HG02938 (cell line): ENCODE results near the gene MRPL46.
A peak's percentile ranks its signal among the peaks of the same experiment; 100 is the strongest.

Experiments
- ATAC-seq: cut with Tn5 transposase; IDR thresholded peaks from one replicate; pipeline ENCODE4 v1.9.1; 2021; ENCODE audit warnings: mild to moderate bottlenecking, moderate library complexity; ENCODE audit not compliant: unreplicated experiment

The MRPL46 gene

DNA sequence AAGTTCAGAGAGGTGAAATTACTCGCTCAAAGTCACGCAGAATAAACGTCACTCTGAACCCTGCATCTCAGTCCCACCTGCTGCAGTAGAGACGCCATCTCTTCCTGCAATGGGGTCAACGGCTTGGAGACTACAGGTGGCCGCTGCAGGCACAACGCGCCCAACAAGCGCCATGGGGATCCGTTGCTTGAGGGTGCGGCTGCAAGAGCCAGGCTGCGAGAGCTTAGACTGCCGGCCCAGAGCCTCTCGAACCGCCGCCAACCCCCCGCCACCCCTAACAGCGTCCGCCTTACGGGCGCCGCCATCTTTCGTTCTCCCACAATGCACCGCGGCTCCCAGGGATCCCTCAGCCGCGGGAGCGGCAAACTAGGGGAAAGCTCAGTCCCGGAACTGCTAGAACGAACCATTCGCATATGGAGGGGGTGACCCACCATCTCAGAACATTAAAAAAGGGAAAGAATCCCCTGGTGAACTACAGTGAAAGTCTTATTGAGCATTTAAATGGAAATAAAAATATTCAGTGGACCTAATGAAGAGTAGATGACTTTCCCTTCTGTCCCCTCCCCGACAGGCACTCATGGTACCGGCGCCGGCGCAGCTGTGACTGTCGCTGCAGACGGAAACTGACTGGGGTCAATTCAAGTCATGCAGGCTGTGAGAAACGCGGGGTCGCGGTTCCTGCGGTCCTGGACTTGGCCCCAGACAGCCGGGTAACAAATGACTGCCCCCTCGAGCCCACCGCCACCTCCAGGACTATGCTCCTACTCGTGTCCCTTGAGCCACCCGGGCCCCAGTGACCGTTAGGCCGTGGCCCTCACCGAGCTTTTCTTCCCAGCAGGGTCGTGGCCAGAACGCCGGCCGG lies at the start of gene MRPL46, which contains the start of gene MRPS11:
Gene MRPL46, minus strand, starts transcription at position 316 of the 862 bp plus-strand sequence. Its CDS starts 11 bp downstream, at position 305.
Gene MRPS11, plus strand, starts transcription at position 636 of the 862 bp plus-strand sequence. Its CDS starts 10 bp downstream, at position 646.
- ATAC-seq: peak; percentile 90

DNA sequence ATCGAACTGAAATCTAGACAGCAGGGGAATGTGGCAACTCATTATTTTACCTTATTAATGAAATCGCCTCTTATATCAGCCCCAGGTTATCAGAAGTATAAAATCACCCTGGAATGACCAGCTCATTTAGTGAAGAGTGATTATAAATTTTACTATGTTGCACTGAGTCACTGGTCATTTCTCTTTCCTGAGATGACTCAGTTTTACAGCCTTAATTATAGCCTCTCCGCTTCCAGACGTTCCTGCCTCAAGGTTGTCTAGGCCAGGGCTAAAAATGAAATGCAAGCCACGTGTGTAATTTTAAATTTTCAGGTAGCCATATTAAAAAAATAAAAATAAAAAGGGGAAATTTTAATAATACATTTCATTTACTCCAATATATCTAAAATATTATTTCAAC lies 46.0 kb upstream of the MRPL46 start:
- ATAC-seq: no peak

DNA sequence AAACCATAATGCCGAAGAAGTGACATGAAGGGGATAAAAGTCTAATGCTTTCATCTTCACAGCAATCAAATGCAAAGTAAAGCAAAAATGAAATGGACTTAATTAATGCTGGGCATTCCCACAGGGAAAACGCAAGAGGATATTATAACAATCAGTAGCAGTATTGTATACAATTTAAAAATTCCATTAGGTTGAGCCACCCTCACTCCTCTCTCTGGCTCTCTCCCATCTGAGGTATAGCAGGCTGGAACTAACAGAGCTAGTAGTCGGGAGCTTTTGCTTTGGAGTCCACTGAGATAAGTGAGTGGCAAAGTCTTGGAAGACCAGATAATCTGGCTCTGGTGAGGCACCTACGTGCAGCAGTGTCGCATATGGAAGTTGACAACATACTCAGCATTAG lies 45.4 kb upstream of the MRPL46 start:
- no peak for ATAC-seq

DNA sequence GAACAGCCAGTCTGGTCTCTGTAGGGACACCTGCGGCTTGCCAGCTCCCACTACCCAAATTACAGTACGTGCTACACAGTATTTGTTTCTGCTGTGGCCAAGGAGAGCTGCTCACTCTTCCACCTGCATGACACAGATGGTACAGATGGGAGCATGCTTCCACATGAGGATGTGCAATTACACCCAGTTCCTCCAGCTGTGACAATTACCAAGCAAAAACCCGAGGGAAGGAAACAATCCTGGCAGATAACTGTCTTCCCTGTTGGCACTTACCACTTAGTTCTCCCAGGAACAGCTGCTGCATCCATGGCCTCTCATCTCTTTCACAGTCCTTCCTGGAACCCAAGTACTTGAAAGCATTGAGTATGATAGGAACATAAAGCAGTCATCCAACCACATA lies 44.9 kb upstream of the MRPL46 start:
- no peak for ATAC-seq

DNA sequence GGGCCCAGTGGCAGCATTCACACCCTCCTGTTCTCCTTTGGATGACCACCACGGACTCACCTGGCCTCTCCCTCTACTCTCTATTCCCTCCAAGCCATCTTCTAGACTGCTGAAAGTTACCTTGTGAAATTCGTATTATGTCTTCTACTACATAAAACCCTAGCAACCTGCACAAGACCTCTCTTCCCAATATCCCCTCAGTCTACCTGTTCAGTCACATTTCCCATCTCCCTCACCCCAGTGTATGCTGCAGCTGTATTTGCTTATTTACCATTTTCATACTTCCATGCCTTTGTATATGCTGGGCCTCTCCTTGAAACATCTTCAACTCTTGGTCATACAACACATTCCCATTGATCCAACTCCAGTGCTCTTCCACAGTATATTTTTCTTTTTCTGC lies 44.0 kb upstream of the MRPL46 start:
- no peak for ATAC-seq

DNA sequence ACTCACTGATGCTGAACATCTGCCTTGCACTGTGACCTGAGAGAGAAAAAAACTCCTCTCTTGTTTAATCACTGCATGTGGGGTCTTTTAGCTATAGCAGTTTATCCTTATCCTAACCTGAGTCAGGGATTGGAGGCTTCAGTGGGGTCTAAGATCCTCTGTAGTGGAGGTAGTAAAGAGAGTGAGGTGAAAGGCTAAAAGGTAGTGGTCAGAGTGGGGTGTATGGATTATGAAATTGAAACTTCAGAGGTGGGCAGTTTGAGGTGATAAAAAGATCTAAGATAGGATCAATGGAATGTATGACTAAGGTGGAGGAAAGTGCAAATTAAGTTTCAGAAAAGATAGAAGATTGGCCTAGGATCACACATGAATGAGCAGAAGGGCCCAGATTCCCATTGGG lies 42.8 kb upstream of the MRPL46 start:
- ATAC-seq: peak; percentile 59

DNA sequence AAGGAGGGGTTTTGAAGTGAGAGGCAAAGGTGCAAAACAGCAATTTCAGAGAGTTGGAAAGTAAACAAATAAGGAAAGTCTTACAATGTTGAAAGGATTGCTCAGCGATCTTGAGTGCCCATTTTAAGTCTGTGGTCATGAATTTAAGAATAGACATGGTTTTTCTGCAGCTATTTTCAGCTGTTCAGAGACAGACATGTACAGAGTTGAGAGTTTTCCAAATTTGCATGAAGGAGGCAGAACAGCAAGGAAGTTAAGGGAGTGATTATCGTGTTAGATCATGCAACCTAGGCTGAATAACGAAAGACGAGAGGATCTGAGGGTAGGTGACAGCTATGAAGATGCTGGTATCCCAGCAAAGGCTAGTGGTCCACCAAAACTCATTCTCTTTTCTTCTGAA lies 42.1 kb upstream of the MRPL46 start:
- no peak for ATAC-seq

DNA sequence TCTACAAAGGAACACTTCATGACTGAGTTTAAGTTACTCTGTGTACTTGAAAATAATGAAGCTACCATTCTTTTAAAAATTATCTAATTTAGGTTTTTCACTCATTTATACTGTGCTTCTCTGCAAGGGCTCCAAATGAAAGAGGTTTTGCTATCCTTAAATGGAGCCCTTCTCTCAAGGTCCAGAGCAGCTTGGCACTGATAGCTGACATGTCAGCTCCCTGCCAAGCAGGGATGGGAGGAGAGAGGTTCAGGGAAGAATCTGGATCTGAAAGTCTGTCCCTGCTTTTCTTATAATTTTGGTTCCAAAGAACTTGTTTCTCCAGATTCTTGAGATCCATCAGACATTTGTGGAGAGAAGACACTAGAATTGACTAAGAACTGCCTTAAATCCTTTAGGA lies 39.4 kb upstream of the MRPL46 start:
- no peak for ATAC-seq

DNA sequence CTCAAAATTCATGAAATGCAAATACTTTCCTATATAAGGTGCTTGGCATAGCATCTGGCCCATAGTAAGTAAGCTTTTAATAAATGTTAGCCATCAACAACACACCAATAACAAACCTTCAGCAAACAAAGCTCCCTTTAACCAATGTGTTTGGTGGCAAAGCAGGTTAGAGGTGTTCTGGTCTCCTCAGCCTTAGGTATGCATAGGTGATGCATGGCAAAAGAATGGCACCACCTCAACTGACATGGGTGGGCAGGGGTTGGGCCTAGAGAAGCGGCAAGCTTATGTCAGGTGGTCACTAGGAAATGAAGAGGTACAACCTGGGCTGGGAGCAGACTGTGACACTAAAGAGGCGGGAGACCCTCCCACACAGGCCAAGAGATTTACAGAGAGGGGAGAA lies 38.5 kb upstream of the MRPL46 start:
- ATAC-seq: no peak

DNA sequence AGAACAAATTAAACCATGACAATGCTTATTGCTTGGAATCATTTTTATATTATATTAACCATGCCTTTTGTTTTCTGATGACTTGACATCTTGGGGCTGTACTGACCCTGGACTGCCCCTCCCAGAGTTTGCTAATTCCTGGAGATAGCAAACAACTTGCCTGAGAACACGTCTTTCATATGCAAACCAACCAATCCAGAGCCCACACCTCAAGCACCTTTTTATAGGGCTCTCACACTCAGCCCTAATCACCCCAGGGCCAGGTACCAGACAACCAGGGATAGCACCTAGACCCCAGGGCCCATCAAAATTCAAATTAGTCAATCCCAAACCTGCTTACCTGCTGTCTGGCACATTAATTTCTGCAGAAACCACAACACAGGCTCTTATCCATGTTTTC lies 37.3 kb upstream of the MRPL46 start:
- ATAC-seq: no peak

DNA sequence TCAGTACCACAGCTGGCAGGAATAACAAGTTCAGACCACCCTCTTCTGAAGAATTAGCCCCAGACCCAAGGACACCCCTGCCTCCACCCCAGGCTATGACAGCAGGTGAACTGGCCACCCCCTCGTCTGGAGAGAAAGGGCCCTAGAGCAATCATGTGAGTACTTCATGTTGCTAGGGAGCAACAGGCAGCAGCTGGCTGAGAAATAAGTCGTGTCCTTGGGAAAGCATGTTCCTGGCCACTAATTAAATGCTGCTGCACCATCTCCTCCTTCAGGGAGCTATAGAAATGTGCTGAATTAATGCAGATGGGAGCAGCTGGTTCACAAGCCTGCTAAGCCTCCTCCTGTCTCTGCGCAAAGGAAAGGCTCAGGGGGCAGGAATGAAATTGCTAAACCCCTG lies 31.8 kb upstream of the MRPL46 start:
- ATAC-seq: no peak

DNA sequence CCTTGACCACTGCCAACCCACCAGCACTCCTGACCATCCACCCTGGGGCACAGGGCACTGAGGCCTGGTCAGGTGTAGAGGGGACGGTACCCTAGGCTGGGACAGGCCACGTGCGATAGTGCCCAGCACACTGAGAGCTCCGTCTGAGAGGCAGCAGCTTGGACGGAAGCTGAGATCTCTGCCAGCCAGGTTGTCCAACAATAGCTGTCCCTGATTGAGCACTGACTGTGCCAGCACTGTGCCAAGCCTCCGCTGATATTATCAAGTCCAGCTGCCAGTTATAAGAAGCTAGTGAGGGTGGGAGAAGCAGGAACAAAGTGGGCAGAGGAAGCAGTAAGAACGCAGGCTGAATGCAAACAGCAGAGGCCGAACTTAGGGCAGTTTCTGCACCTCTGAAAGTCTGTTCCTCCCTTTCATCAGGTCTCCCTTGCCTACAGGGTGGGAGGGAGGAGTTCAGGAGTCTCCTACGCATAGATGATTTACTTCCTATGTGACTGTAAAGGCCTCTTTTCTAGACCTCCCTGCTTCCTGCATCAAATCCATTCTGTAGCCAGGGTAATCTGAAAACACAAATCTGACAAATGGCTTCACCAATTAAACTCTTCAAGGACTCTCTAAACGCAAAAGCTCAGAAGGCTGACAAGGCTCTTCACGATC lies 30.0 kb upstream of the MRPL46 start:
- no peak for ATAC-seq

DNA sequence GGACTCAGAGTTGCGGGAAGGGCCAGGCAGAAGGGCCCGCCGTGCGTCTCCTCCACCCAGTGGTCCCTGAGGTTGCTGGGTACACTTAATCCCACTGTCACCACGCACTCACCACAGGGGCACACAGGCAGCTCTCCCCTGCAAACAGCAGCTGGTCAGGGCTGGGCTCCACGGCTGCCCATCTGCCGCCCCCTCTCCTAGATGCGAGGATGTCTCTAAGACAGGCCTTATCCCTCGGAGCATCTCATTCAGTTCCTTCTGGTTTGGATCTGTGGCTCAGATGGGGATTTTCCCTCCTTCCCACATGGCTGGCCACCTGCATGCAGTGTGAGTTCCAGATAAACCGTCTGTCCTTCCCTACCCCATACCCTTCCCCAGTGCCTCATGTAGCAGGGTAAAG lies 26.7 kb upstream of the MRPL46 start:
- ATAC-seq: no peak

DNA sequence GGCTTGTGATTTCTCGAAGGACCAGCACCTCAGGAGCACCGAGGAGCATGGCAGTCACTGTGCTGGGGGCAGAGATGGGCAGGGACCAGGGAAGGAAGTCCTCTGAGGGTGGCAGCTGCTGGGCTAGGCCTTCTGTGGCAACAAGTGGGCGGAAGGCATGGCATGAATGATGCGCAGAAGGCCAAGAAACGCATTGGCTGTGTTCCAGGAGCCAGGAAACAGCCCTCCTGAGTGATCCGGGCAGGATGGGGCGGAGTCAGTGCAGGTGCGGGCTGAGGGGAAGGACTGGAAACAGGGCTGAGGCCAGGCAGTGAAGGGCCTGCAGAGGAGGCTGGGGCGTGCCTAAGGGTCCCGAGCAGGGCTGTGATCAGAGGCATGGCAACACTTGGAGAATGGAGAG lies 24.0 kb upstream of the MRPL46 start:
- ATAC-seq: no peak

DNA sequence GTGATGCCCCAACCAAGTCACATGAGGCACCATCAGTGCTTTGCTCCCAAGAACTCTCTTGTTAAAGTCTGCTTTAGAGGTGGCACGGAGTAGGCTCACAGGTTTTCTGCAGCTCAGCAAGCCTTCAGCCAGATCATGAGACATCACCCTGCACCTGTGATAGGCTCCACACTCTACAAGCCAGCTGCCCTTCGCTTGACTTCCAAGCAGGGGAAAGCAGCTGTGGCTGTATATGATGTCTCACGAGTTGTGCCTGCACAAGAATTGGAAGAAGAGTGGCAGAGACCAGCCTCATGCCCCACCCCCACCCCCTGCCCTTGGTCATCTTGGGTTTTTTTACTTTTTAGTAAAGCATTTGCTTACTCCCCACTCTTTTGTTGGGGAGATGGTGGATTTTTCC lies 22.8 kb upstream of the MRPL46 start:
- no peak for ATAC-seq

DNA sequence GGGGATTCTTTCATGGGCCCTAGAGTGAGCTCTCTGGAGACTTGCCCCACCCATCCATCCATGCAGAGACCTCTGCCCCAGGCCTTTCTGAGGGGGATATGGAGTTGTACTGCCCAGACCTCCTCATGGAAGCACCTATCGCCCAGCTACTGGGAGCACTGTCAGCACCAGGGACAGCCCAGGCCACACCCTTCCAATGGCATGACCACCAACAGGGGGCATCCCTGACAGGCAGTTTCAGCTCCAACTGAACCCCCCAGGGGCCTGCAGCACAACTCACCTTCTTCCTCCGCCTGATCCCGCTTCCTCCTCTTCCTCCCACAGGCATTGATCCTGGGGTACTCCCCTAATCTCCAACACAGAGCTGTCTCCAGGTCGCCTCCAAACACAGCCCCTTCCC lies 22.1 kb upstream of the MRPL46 start:
- no peak for ATAC-seq

DNA sequence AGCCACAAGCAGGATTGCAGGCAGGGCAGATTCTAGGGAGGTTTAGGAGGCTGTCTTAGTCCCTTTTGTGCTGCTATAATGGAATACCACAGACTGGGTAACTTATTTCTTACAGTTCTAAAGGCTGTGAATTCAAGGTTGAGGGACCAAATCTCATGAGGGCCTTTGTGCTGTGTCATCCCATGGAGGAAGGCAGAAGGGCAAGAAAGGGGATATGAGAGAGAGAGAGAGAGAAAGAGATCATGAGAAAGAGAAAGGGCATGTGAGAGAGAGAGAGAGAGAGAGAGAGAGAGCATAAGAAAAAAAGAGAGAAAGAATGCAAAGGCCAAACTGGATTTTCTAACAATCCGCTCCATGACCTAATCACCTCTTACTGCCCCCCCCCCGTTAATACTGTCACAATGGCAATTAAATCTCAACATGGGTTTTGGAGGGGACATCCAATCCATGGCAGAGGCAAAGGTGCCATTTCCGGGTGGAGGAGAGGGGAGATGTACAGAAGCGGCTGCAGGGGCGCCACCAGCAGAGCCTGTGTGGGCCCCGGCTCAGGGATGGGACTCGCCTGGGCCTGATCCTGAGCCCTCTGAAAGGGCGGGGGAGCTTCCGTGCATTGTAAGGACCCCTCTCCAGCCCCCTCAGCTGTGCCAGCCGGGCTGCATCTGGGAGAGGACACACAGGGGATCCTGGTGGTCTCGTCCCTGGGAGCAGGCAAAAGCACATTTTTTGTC lies 20.8 kb upstream of the MRPL46 start:
- ATAC-seq: no peak

DNA sequence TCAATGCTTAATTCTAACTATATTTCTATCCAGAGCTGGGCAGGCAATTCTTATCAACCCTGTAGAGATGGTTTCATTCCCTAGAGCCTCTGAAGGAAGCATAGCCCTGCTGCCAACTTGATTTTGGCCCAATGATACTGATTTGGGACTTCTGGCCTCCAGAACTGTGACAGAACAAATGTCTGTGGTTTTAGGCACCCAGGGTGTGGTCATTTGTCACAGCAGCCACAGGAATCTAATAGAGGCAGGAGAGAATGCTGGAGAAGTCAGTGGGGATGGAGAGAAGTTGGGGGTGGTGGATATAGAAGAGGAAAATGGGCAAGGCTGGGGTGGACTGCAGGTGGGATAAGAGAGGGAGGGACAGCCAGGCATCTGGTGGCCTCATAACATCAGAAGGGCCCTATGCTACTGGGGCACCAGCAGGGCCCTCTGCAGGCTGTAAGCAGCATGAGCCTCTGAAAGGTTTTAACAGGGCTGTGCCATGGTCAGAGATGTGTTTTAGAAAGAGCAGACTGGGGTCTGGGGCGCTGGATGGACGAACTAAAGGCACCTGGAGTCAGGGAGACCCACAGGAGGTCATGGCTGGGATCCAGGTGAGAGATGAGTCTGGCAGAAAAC lies 20.1 kb upstream of the MRPL46 start:
- no peak for ATAC-seq

DNA sequence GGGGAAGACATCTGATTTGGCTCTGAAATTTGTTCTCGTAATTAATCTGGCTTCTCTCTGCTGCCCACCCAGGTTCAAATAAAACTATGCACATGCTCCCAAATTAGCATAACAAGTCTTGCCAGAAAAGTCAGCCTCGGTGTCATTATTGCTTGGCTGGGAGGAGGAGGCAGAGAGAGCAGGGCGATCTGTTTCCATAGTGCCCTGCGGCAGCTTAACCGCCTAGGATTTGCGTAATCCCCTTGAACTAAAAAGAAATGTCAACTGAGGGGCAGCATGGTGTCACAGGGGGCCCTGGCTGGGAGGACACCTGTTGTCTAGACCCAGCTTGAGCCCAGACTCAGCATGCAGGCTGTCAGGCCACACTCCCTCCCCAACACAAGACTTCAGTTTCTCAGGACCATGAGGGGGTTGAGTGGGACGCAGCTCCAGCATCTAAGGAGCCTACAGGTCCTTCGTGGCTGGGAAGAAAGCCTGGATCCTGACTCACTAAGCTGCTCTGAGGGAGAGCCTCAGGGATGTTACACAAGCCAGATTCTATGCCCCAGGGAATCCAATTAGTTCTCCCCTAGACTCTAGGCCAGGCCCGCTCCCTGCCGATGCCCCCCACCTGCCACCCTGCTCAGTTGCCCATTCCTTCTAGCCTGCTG lies 17.6 kb upstream of the MRPL46 start:
- ATAC-seq: no peak

DNA sequence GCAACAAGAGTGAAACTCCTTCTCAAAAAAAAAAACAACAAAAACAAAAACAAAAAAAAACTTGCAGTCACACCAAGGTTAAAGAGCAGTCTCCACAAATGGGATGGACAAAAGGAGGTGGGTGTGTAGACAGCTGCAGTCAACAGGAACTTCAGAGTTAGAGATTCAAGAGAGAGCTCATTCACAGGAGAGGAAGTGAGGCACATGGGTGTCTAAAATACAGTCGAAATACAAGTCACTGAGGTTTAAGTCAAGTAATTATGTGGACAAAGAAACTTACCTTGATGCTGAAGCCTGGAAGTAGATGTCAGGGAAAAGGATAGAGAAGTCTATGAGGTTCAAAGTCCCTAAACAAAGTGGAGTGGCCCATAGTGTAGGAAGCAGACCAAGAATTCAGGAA lies 15.1 kb upstream of the MRPL46 start:
- no peak for ATAC-seq

DNA sequence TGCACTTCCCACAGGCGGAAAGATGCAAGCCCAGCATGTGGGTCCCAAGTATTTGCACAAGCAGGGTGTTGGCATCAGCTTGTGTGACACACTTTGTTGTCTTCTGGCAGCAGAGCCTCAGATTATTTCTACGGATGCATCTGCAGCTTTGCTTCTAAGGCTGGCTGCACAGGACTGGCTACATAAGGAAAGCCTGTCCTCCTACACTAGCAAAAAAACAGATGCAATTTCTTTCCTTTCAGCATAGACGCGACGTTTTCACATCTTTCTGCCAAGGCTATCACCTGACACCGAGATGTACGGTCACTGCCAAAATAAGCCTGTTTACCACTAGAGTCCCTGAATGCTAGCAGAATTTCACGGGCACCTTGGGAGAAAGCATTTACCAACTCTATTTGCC lies 13.8 kb upstream of the MRPL46 start:
- no peak for ATAC-seq
